ENCODE results near the gene INTU. TPM values are rescaled to one million over a fixed set of nuclear protein-coding genes. Genes with fewer than 3 reads are reported as not detected.

INTU gene
- total RNA-seq, 4 donors from 2014 or later: 5.9 to 8.7 (median 7.1) TPM

- Histone ChIP-seq H3K27me3 (no peaks in the 10 kb centered on the region), H3K36me3 (peaks cover 0 to 39% (median 0%) of the 10 kb centered on the region in 4 donors), H3K9me3 (no peaks in the 10 kb centered on the region), H3K27ac (replicated peaks in 1 of 4) (no peak overlapping the region), H3K4me3 (no peak overlapping the region), H3K4me1 (no peaks in the 10 kb centered on the region)
- TF ChIP-seq CTCF (IDR thresholded peaks at IDR 0.05): no peak
- TF ChIP-seq POLR2A (IDR thresholded peaks at IDR 0.05; ENCODE audit: low read depth): no peak
- TF ChIP-seq POLR2AphosphoS5 (IDR thresholded peaks at IDR 0.05): no peak
- no peak for TF ChIP-seq EP300 (IDR thresholded peaks at IDR 0.05)
- intact Hi-C loops (cut with DNase I): no loop called here
- no peak for DNase-seq (ENCODE audit: extremely low spot score)
These were observed 52.5 kb downstream of the INTU start for GRCh38 chr4:127685292-127685691.

GRCh38 chr4:127686658-127687057 is 53.9 kb downstream of the INTU start:
- no peak for DNase-seq (ENCODE audit: extremely low spot score)
- no peak overlapping the region for H3K4me3 ChIP-seq
- H3K27me3 ChIP-seq: no peaks in the 10 kb centered on the region
- 74% methylated on average over 2 of the region's 2 CpGs for WGBS
- no peak overlapping the region for H3K27ac ChIP-seq (replicated peaks in 1 of 4)
- intact Hi-C loops (cut with DNase I): no loop called here
- peaks cover 0 to 50% (median 4%) of the 10 kb centered on the region in 4 donors for H3K36me3 ChIP-seq
- no peaks in the 10 kb centered on the region for H3K4me1 ChIP-seq
- H3K9me3 ChIP-seq: no peaks in the 10 kb centered on the region
- TF ChIP-seq EP300 (IDR thresholded peaks at IDR 0.05) (no peak), CTCF (IDR thresholded peaks at IDR 0.05) (no peak), POLR2A (IDR thresholded peaks at IDR 0.05; ENCODE audit: low read depth) (no peak), POLR2AphosphoS5 (IDR thresholded peaks at IDR 0.05) (no peak)

GRCh38 chr4:127687580-127687979 is 54.8 kb downstream of the INTU start:
- WGBS: 91% methylated on average over 7 of the region's 7 CpGs
- H3K36me3 ChIP-seq: peaks cover 0 to 54% (median 4%) of the 10 kb centered on the region in 4 donors
- H3K4me1 ChIP-seq: no peaks in the 10 kb centered on the region

GRCh38 chr4:127698789-127699200 is 66.0 kb downstream of the INTU start:
- H3K4me3 ChIP-seq: no peak overlapping the region
- intact Hi-C loops (cut with DNase I): no loop called here
- 81% methylated on average over 4 of the region's 4 CpGs for WGBS
- no peaks in the 10 kb centered on the region for H3K27me3 ChIP-seq
- DNase-seq (ENCODE audit: extremely low spot score): no peak
- H3K4me1 ChIP-seq: no peaks in the 10 kb centered on the region
- H3K36me3 ChIP-seq: peaks cover 0 to 17% (median 2%) of the 10 kb centered on the region in 4 donors
- TF ChIP-seq CTCF (IDR thresholded peaks at IDR 0.05) (no peak), POLR2A (IDR thresholded peaks at IDR 0.05; ENCODE audit: low read depth) (no peak), EP300 (IDR thresholded peaks at IDR 0.05) (no peak), POLR2AphosphoS5 (IDR thresholded peaks at IDR 0.05) (no peak)
- no peak overlapping the region for H3K27ac ChIP-seq (replicated peaks in 1 of 4)
- H3K9me3 ChIP-seq: peaks cover 0 to 12% (median 4%) of the 10 kb centered on the region in 4 donors

More at GRCh38 chr4:127687580-127687979, 54.8 kb downstream of the INTU start:
- Histone ChIP-seq H3K4me3 (no peak overlapping the region), H3K9me3 (no peaks in the 10 kb centered on the region), H3K27ac (replicated peaks in 1 of 4) (no peak overlapping the region), H3K27me3 (no peaks in the 10 kb centered on the region)
- intact Hi-C loops (cut with DNase I): no loop called here
- no peak for DNase-seq (ENCODE audit: extremely low spot score)
- TF ChIP-seq EP300 (IDR thresholded peaks at IDR 0.05): no peak
- no peak for TF ChIP-seq CTCF (IDR thresholded peaks at IDR 0.05)
- no peak for TF ChIP-seq POLR2A (IDR thresholded peaks at IDR 0.05; ENCODE audit: low read depth)

- TF ChIP-seq CTCF (IDR thresholded peaks at IDR 0.05) (no peak), POLR2A (IDR thresholded peaks at IDR 0.05; ENCODE audit: low read depth) (no peak), POLR2AphosphoS5 (IDR thresholded peaks at IDR 0.05) (no peak), EP300 (IDR thresholded peaks at IDR 0.05) (no peak)
- Histone ChIP-seq H3K4me3 (no peak overlapping the region), H3K27me3 (no peaks in the 10 kb centered on the region), H3K9me3 (no peaks in the 10 kb centered on the region), H3K27ac (replicated peaks in 1 of 4) (no peak overlapping the region), H3K4me1 (peaks cover 0 to 4% (median 0%) of the 10 kb centered on the region in 4 donors), H3K36me3 (peaks cover 0 to 44% (median 16%) of the 10 kb centered on the region in 4 donors)
- intact Hi-C loops (cut with DNase I): no loop called here
- WGBS: 65% methylated on average over 5 of the region's 5 CpGs
- DNase-seq (ENCODE audit: extremely low spot score): no peak
These were observed 76.2 kb downstream of the INTU start for GRCh38 chr4:127708985-127709384.
